OCI-LY1 (cell line): ENCODE data around the gene EEF1B2.

ENCODE experiments used
- CTCF ChIP-seq: fragments of 200-600 bp; sonication (generic), shearing (Covaris generic); IDR thresholded peaks from 2 replicates; pipeline ENCODE4 v1.5.1; 2017; ENCODE audit warnings: mild to moderate bottlenecking, antibody characterized with exemption, low read length, moderate library complexity, mixed read lengths
- EZH2 ChIP-seq: fragments of 200-600 bp; sonication (generic), shearing (Covaris generic); IDR thresholded peaks from 2 replicates; pipeline ENCODE4 v1.8.0; 2017; ENCODE audit warnings: borderline replicate concordance, mixed run types, mild to moderate bottlenecking, antibody characterized with exemption, low read length, moderate library complexity, mixed read lengths

GRCh38 chr2:206115026-206115578 is 44.6 kb upstream of the EEF1B2 start:
- TF ChIP-seq CTCF (no peak), EZH2 (no peak)
